ENCODE results near the gene CDH4. TPM values are rescaled to one million over a fixed set of nuclear protein-coding genes. Genes with fewer than 3 reads are reported as not detected.

CDH4 gene
- total and polyA plus RNA-seq, 9 of the 15 experiments (the other 6 are each of a cell fraction or from before 2014, with no cell fraction given) = 0.04 TPM; not detected in 8

DNA sequence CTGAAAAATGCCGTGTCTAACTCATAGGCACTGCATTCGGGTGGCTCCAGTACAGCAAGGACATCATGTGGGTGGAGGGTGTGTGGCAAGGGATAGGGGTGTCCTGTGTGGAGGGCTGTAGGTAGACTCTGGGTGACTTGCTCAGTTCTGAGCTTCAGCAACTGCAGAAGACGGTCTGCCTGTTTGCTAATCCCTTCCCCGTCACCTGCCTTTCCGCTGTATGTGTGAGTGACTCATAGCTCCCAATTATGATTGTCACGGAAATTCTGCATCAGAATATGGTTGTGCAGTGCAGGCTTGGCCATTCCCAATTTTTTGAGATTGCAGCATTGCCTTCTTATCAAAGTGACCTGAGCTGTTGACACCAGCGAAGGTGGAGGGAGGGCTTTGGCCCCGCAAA is 174.3 kb downstream of the CDH4 start (continued):
- no peak for TF ChIP-seq CBFA2T2 (conservative IDR thresholded peaks at IDR 0.05)
- TF ChIP-seq POLR2H (tag; IDR thresholded peaks at IDR 0.05; ENCODE audit: low read depth) = no peak

DNA sequence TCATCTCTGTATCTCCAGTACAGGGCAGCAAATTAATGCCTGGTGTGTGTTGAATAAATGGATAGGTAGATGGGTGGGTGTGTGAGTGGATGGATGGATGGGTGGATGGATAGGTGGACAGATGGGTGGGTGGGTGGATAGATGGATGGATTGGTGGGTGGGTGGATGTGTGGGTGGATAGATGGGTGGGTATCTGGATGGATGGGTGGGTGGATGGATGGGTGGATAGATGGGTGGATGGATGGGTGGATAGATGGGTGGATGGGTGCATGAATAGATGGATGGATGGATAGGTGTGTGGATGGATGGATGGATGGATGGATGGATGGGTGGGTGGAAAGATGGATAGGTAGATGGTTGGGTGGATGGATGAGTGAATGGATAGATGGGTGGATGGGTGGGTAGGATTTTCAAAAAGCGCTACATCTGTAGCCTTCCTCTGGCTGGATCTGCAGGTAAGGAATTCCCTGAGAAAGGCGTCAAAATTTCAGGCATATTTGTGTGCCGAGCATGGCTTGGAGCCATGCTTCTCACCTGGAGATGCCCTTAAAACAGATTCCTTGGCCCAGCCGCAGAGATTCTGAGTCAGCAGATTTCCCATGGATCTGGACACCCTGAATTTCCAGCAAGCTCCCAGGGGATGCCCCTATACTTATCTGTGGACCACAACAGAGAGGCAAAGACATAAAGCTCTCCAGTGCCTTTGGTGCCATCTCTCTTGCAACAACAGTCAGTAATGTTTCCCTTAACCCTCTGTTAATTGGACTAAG is 177.6 kb downstream of the CDH4 start:
- Histone ChIP-seq H3K4me3 (no peak overlapping the region), H3K79me2 (ENCODE audit: control insufficient read depth, insufficient read depth, low read length) (no peaks in the 10 kb centered on the region), H3K4me1 (replicated peaks in 1 of 2; ENCODE audit: control insufficient read depth in 2 of 2, insufficient read depth in 2 of 2, low read length in 2 of 2) (peaks cover 0 to 10% of the 10 kb centered on the region in 2 experiments; a peak in 2 of 5 replicates), H2AFZ (ENCODE audit: low read depth, low read length) (no peak overlapping the region), H3K4me2 (ENCODE audit: insufficient read depth, low read length) (no peak overlapping the region), H3K27ac (ENCODE audit: extremely low read depth, low read depth, low read length) (no peak overlapping the region), H3K9me1 (ENCODE audit: control insufficient read depth, insufficient read depth, low read length) (no peaks in the 10 kb centered on the region), H3K9me3 (replicated peaks; ENCODE audit: control insufficient read depth, insufficient read depth, low read depth, low read length) (no peaks in the 10 kb centered on the region), H3K27me3 (ENCODE audit: control insufficient read depth in 2 of 2, insufficient read depth in 2 of 2, low read length in 2 of 2) (peaks cover 3 to 17% of the 10 kb centered on the region in 2 experiments; a peak in 2 of 5 replicates), H4K20me1 (replicated peaks; ENCODE audit: control insufficient read depth, insufficient read depth, low read length) (no peaks in the 10 kb centered on the region), H3K36me3 (ENCODE audit: control insufficient read depth, insufficient read depth, low read length) (no peaks in the 10 kb centered on the region), H3K9ac (ENCODE audit: insufficient read depth in 1 of 2, low read depth in 2 of 2, low read length in 2 of 2) (no peak overlapping the region)
- no peak for DNase-seq (ENCODE audit: extremely low read depth in 1 of 4, low spot score in 3 of 4)
- peak; percentile 46 for TF ChIP-seq ZNF316 (IDR thresholded peaks at IDR 0.05)
- TF ChIP-seq MTA1 (IDR thresholded peaks at IDR 0.05; ENCODE audit: borderline replicate concordance) = no peak
- peak; percentile 32; the same call in 1 of the 2 replicates for TF ChIP-seq C11orf30 (IDR thresholded peaks at IDR 0.05; ENCODE audit: low read depth)
- peak; percentile 21; the same call in 1 of the 2 replicates for TF ChIP-seq MAFG (tag; conservative IDR thresholded peaks at IDR 0.05)
- TF ChIP-seq MAFK (IDR thresholded peaks at IDR 0.05; ENCODE audit: low read length) = peak; percentile 32
- intact Hi-C loops (cut with micrococcal nuclease) (no loop called here), in situ Hi-C loops (cut with MboI) (no loop called here)
- 3% methylated on average over 4 of the region's 4 CpGs for WGBS (ENCODE audit: insufficient coverage, low coverage, missing lambda C conversion rate)
- ChIA-PET POLR2A (interaction anchor here (0.5 kb wide), 1 partner anchor 18 kb away, joined by 3 read pairs; no protein-coding TSS in a partner anchor), CTCF (ENCODE audit: low intra/inter-chr PET ratio) (no interaction called here)
- no peak for ATAC-seq
- BruUV-seq (replicated peaks) = no TSS peak
- FAIRE-seq = no peak
